Epithelial cell of esophagus (primary cell): Measurements from ENCODE around the gene DISC1.

ENCODE experiments used
- DNase-seq: peaks from one replicate; pipeline ENCODE4 v3.0.0; 2010; ENCODE audit warnings: low read depth
- H3K4me3 ChIP-seq: 2 replicates; pipeline ENCODE4 v1.5.1; 2011; ENCODE audit warnings: mild to moderate bottlenecking, low read length, control low read depth
- TF ChIP-seq, protein P1 (sequence below): IDR thresholded peaks from 2 replicates; pipeline ENCODE4 v1.5.1; 2011; ENCODE audit warnings: low read depth, mild to moderate bottlenecking, low read length, control low read depth, inconsistent platforms; ENCODE audit not compliant: insufficient read depth; ENCODE audit errors: missing control alignments

Gene DISC1

DNA sequence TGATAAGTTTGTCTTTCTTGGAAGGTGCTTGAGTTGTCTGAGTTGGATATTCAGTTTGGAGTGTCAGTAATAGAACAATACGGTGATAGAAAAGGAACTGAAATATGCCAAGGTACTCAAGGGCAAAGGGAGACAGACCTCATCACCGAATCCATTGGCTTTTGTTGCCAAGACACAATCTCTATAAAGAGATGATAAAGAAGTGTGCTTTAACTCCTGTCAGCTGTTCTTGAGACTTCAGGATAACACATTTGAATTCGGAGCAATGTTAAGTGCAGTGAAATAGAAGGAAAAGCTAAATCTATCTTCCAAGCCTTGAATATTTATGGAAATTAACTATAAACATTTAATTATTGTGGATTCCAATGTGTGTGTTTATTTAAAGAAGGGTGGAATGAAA is 194.7 kb downstream of the DISC1 start:
- DNase-seq, result no peak
- H3K4me3 ChIP-seq, result no peak overlapping the region
- TF ChIP-seq, protein P1, sequence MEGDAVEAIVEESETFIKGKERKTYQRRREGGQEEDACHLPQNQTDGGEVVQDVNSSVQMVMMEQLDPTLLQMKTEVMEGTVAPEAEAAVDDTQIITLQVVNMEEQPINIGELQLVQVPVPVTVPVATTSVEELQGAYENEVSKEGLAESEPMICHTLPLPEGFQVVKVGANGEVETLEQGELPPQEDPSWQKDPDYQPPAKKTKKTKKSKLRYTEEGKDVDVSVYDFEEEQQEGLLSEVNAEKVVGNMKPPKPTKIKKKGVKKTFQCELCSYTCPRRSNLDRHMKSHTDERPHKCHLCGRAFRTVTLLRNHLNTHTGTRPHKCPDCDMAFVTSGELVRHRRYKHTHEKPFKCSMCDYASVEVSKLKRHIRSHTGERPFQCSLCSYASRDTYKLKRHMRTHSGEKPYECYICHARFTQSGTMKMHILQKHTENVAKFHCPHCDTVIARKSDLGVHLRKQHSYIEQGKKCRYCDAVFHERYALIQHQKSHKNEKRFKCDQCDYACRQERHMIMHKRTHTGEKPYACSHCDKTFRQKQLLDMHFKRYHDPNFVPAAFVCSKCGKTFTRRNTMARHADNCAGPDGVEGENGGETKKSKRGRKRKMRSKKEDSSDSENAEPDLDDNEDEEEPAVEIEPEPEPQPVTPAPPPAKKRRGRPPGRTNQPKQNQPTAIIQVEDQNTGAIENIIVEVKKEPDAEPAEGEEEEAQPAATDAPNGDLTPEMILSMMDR, result no peak

DNA sequence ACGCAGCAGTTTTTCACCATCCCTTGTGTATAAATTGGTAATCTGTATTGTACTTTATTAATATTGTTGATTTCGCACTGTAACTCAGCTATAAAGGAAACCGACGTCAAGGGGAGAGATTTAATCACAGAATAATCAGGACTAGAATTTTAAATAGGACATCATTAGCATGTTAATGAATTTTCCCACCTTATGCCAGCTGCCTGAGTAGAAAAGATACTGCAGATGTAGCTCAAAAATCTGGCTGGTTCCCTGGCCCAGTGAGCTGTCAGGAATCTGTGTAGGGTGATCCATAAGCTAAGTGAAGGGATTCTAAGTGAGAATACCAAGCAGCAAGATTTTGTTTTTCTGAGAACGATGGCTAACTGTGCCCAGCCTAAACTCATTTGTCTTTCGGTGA is 195.5 kb downstream of the DISC1 start:
- no peak for DNase-seq
- TF ChIP-seq, protein P1, result no peak
- H3K4me3 ChIP-seq, result no peak overlapping the region

DNA sequence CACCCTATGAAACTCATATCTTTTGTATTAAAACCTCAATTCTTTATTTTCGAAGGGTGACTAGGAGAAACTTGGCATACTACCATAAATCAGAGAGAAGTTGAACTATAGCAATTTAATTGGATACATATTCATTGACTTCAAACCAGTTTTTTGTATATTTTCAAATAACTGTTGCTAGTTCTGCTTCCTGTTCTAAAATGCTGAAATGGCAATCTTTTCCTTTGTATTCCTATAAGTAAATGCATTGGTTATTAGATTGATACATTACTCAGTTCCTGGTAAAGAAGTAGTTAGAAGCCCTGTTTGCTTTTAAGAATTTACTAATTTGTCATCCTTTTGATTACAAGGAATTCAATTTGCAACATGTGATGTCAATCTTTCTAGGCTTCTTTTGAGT is 200.0 kb downstream of the DISC1 start:
- DNase-seq, result no peak
- TF ChIP-seq, protein P1, result no peak
- no peak overlapping the region for H3K4me3 ChIP-seq

DNA sequence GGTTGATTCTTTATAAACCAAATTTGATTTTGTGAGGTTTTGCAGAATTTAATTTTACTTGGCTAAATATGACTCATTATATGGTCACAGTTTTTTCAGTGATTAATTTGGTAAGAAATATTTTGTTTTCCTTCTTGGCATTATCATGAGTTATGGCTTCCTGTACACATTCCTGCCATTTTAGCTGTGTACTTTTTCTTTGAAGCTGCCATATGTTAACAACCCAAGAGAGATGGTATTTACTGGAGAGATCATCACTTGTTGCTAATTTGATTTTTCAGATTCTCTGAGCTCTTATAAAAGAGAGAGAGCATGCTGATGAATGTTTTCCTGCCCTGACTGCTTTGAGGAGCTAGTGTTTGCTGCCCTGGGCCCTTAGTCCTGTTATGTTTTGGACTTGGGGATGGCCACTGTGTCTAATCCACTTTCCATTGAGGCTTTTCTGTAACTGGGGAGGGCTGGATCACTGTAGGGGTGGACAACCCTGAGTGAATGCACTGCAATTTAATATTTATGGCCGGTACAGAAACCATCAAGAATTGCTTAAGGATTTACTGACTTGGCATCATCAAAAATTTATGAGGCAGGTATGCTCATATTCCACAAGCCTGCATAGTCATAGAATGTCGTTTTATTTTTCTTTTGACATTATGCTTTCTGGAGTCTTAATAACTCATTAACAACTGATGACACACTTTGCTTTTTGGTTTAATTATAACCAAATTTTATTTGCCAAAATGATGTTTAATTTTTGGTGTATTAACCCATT is 200.9 kb downstream of the DISC1 start:
- no peak overlapping the region for H3K4me3 ChIP-seq
- TF ChIP-seq, protein P1, result no peak
- peak; percentile 53 for DNase-seq

DNA sequence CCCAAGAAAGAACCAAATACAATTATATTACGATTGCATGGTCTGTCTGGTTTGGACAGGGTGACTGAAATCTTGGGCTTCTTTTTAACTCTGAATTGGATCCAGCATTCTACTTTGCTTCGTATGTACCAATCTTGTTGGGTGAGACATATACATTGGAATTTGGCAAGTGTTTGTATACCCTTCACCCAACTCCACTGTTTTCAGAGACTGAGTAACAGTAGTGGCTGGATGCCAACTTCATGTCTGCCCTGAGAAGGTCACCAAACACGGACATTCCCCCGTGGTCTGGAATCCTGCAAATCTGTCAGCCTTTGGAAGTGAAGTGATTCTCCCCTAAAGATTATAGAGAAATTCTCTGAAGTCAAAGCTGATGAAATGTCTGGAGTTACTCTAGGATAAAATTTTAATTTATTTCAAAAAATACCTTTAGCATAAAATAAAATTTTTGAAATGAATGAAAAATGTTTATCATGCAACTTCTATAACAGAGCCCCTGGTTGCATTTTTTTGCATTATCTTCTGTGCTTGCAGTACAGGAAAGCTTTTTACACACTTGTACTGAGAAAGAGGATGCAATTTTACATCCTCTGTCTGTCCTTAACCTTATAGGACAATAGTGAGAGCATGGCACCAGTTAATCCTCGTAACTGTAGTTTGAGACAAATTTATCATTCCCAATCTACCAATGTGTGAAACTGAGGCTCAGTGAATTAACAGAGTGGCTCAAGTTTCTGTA is 201.8 kb downstream of the DISC1 start:
- peak; percentile 89 for DNase-seq
- TF ChIP-seq, protein P1, result no peak
- H3K4me3 ChIP-seq, result no peak overlapping the region

DNA sequence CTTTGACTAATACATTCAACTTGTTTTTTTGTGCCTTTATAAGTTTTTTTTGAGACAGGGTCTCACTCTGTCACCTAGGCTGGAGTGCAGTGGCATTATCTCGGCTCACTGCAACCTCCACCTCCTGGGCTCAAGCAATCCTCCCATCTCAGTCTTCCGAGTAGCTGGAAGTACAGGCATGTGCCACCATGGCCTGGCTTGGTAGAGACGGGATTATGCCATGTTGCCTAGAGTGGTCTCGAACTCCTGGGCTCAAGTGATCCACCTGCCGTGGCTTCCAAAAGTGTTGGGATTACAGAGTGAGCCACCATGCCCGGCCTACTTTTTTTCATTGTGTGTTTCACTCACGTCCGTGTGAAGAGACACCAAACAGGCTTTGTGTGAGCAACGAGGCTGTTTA is 202.7 kb downstream of the DISC1 start:
- TF ChIP-seq, protein P1, result no peak
- H3K4me3 ChIP-seq, result no peak overlapping the region
- no peak for DNase-seq
